ENCODE measurements around the gene FAM186B. TPM values are rescaled to one million over a fixed set of nuclear protein-coding genes. Genes with fewer than 3 reads are reported as not detected.

FAM186B gene

Small RNA genes within 50 kb of the gene (small RNA-seq; reads per million reads assigned to genes)
- gene HIGD1AP9 (ENCODE audit: low read depth) (not detected), gene POLR2KP1 (ENCODE audit: low read depth) (not detected), gene RNU6-834P (ENCODE audit: low read depth) (not detected)
